Right lobe of liver (tissue), 6 donors: ENCODE data around the gene ACOT7. TPM values are rescaled to one million over a fixed set of nuclear protein-coding genes. Genes with fewer than 3 reads are reported as not detected.

Experiments
- ATAC-seq, 4 donors: fragments of 200-7000 bp; cut with Tn5 transposase; one replicate each; pipeline ENCODE4 v1.9.1; 2020; ENCODE audit warnings: mild to moderate bottlenecking in 4 of 4, moderate library complexity in 4 of 4
- DNase-seq, 3 donors: peaks; one replicate each; pipeline ENCODE4 v3.0.0-alpha.2; 2020
- H3K27ac ChIP-seq, 3 donors: fragments of 200-600 bp; one replicate each; pipeline ENCODE4 v1.8.0; 2022
- H3K27me3 ChIP-seq, 2 donors: fragments of 200-600 bp; one replicate each; pipeline ENCODE4 v1.8.0; 2022
- H3K36me3 ChIP-seq, 4 donors: fragments of 200-600 bp; sonication (generic) in 1 of 4; one replicate each; pipeline versions ENCODE4 v1.5.1 to v1.8.0; 2017 to 2022; ENCODE audit warnings: control low read depth in 1 of 4
- H3K4me1 ChIP-seq, 4 donors: fragments of 200-600 bp; sonication (generic) in 1 of 4; one replicate each; pipeline versions ENCODE4 v1.5.1 to v1.8.0; 2017 to 2022; ENCODE audit warnings: control low read depth in 1 of 4
- H3K4me3 ChIP-seq, 3 donors: fragments of 200-600 bp; one replicate each; pipeline ENCODE4 v1.8.0; 2022
- H3K9me3 ChIP-seq, 4 donors: fragments of 200-600 bp; sonication (generic) in 1 of 4; one replicate each; pipeline versions ENCODE4 v1.5.1 to v1.8.0; 2017 to 2022; ENCODE audit warnings: control low read depth in 1 of 4
- CTCF ChIP-seq, 4 donors: fragments of 200-600 bp in 3 of 4; fragments of 450-650 bp in 1 of 4; IDR thresholded peaks; one replicate each; pipeline versions ENCODE4 v1.5.1 to v1.8.0; 2016 to 2022; ENCODE audit warnings: antibody characterized with exemption in 4 of 4, mild to moderate bottlenecking in 2 of 4
- POLR2A ChIP-seq: fragments of 450-650 bp; IDR thresholded peaks from one replicate; pipeline ENCODE4 v1.6.1; 2017; ENCODE audit warnings: antibody characterized with exemption, mild to moderate bottlenecking
- WGBS: methylation state at CpG from one replicate; pipeline ENCODE4 v1.1.6; 2018; ENCODE audit warnings: low coverage, low lambda C conversion rate; ENCODE audit not compliant: insufficient coverage; ENCODE audit errors: missing lambda C conversion rate; 5-methylcytosine and 5-hydroxymethylcytosine counted together
- intact Hi-C, 2 donors: fragments of 100-400 bp; cut with DNase I; formaldehyde crosslinking; loops; one replicate each; pipeline versions ENCODE4 v1.11.2 to v1.14.1; 2022
- total RNA-seq, 6 experiments: library from RNA; depleted of rRNA in 2 of 6; stranded (reverse); fragments of >200 nt in 2 of 6; fragmentation: NEBNext Ultra II Directional in 3 of 6; extraction: Animal tissue kit (Norgen Biotek cat#: 25700) in 3 of 6; gene quantifications; one replicate each; pipeline versions ENCODE4 v1.1.0 to v1.2.4, GENCODE V29; 2016 to 2023
- donor health status: DM: no; HTN: yes; CAD: no.
- donor health status: DM: no; HTN: no; CAD: no.
- donor health status: DM: no; HTN: no; CAD: no.
- donor health status: DM: no; HTN: yes; CAD: no.
- donor health status: DM: no; HTN: yes; CAD: no.

The ACOT7 gene
- total RNA-seq, 6 experiments from 2014 or later: 10.8 to 19.7 (median 14.1) TPM

- Histone ChIP-seq H3K4me3 (no peak overlapping the region), H3K27ac (no peak overlapping the region)
- intact Hi-C loops: no loop called here
These were observed 54.9 kb downstream of the ACOT7 start for GRCh38 chr1:6338695-6339094.

GRCh38 chr1:6336776-6337622 lies 56.6 kb downstream of the ACOT7 start:
- no peaks in the 10 kb centered on the region for H3K4me1 ChIP-seq
- no peak for ATAC-seq
- no peak overlapping the region for H3K4me3 ChIP-seq
- no peak overlapping the region for H3K27ac ChIP-seq
- intact Hi-C loops: no loop called here
- TF ChIP-seq CTCF (IDR thresholded peaks at IDR 0.05) (no peak), POLR2A (no peak)
- no peaks in the 10 kb centered on the region for H3K9me3 ChIP-seq
- H3K27me3 ChIP-seq: no peaks in the 10 kb centered on the region
- DNase-seq: no peak
- H3K36me3 ChIP-seq: peaks cover 0 to 3% (median 0%) of the 10 kb centered on the region in 4 donors
- WGBS: 93% methylated on average over 10 of the region's 22 CpGs

More at GRCh38 chr1:6338695-6339094, 54.9 kb downstream of the ACOT7 start:
- 100% methylated on average over 1 of the region's 7 CpGs for WGBS
- no peak for TF ChIP-seq POLR2A
- TF ChIP-seq CTCF (IDR thresholded peaks at IDR 0.05): no peak
- Histone ChIP-seq H3K36me3 (peaks cover 0 to 3% (median 0%) of the 10 kb centered on the region in 4 donors), H3K9me3 (no peaks in the 10 kb centered on the region), H3K27me3 (no peaks in the 10 kb centered on the region), H3K4me1 (no peaks in the 10 kb centered on the region)
- no peak for ATAC-seq
- DNase-seq: no peak

GRCh38 chr1:6334261-6334993 lies 59.1 kb downstream of the ACOT7 start:
- Histone ChIP-seq H3K27ac (no peak overlapping the region), H3K36me3 (peaks cover 0 to 3% (median 0%) of the 10 kb centered on the region in 4 donors), H3K4me1 (no peaks in the 10 kb centered on the region), H3K4me3 (no peak overlapping the region), H3K27me3 (no peaks in the 10 kb centered on the region), H3K9me3 (no peaks in the 10 kb centered on the region)
- intact Hi-C loops: no loop called here
- no peak for TF ChIP-seq CTCF (IDR thresholded peaks at IDR 0.05)
- ATAC-seq (no peak), DNase-seq (no peak)
- 67% methylated on average over 3 of the region's 14 CpGs for WGBS

- no peak overlapping the region for H3K4me3 ChIP-seq
- ATAC-seq: no peak
- no peak for DNase-seq
- 100% methylated on average over 3 of the region's 10 CpGs for WGBS
- H3K27ac ChIP-seq: no peak overlapping the region
- no peaks in the 10 kb centered on the region for H3K4me1 ChIP-seq
- H3K36me3 ChIP-seq: no peaks in the 10 kb centered on the region
- no peak for TF ChIP-seq CTCF (IDR thresholded peaks at IDR 0.05)
- TF ChIP-seq POLR2A: no peak
- intact Hi-C loops: no loop called here
- no peaks in the 10 kb centered on the region for H3K9me3 ChIP-seq
- no peaks in the 10 kb centered on the region for H3K27me3 ChIP-seq
These were observed 60.7 kb downstream of the ACOT7 start for GRCh38 chr1:6332821-6333220.
